Activated CD4-positive, alpha-beta T cell treated with anti-CD3 and anti-CD28 coated beads, Interleukin-2, Interleukin-4, amounts not matched to agents 100 ng/mL and 50 ng/mL, durations not matched to agents 16 hours and 8 hours (primary cell): Measurements from ENCODE around the gene ZNF189.

Experiments
- DNase-seq: peaks from one replicate; pipeline ENCODE4 v3.0.0-alpha.2; 2020; ENCODE audit warnings: low spot score

ZNF189 gene

DNA sequence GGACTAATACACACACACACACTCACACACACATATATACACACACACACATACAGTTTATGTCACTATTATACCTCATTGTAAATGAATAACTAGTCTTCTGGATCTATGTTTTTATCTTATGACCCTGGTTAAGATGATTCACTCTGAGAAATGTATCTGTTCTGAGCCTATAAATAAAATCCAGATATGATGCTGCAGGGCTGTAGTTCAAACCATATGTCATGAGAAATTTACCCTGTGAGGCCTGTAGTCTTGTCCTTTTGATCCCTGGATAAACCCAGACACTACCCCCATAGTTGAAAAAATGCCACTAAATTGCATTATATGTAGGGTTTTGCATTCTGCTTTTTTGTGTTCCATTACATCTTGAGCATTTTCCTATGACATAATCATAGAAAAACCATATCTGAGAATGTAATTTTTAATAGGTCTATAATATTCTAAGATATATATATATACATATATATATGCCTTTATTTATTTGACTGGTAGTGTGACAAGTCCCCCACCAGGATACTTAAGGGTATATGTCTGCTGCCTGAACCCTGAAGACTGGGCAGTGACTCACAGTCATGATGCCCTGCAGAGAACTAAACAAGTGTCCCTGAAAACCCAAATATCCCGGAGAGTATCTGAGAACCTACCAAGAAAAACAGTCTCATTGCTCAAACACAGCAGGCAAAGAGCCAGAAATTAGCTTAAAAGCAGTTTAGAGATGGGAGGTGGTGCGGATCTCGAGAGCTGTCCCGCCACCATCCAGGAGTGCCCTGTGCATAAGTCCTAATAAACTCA is 55.3 kb downstream of the ZNF189 start:
- DNase-seq, result no peak

DNA sequence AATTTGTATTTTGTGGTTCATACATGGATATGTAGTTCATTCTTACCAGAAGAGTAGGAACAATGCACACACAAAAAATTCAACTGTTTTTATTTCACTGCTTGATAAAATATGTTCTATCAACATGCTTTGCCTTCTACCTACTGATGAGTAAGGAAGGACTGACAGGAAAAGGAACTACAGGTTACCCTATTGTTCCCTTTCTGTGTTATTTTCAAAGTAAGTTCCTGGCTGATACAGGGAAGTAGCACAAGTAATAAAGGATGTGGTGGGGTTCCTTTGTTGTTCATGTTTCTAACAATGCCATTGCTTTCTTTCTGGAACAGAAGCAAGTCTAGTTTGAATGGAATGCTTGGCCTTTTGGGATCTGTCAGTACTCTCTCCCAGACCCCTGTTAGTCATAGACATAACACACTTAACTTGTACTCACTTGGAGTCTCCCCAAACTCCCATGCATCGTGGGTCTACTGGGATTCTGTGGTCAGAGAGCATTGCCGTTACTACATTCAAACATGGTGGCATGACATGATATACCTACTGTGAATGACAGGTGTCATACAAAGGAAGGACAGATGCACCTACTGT is 57.1 kb downstream of the ZNF189 start:
- DNase-seq, result no peak

- DNase-seq, result no peak
These were observed 58.4 kb downstream of the ZNF189 start for GRCh38 chr9:101457003-101457402.

DNA sequence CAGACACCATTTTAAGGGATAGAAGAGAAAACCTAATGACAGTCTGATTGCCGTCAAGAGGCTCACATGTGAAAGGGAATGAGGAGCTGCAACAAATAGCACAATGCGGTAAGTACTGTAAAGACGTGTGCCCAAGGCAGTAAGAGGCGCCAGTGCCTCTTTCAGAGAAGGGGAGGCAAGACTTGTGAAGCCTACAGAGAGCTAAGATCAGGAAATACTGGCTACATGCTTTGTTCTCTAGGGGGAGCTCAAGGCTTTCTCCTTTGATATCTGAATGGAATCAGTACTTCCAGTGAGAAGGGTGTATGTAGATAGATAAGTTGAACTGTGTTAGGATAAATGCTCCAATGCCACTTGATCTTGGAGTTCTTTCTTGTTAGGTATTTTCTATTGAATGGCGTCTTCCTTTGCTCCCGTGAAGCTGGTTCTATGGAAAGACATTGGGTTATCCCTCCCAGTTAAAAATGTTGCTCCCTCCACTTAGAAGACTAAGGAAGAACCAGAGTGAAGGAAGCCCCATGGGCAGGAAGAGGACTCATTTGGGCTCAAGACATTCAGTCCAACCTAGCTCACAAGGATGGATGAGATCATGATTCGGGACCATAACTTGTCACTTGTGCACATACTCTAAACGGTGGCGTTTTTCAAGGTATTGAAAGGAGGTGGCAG is 60.4 kb downstream of the ZNF189 start:
- DNase-seq, result peak; percentile 43
